NCI-H1105 treated with DMSO at 0.1 percent for 48 hours (cell line): ENCODE measurements around the gene COQ10A.
"Not testable (repeated sequence)": the region's sequence is repeated elsewhere in the genome, so short reads cannot be mapped to it uniquely, and the experiment has no call there.

Source experiments
- DNase-seq: peaks from one replicate; lab custom pipeline; 2025; lab: John Stamatoyannopoulos, UW

COQ10A gene

GRCh38 chr12:56243731-56244181 is 23.0 kb upstream of the COQ10A start:
- no peak for DNase-seq

GRCh38 chr12:56244494-56244893 is 22.2 kb upstream of the COQ10A start:
- no peak for DNase-seq

GRCh38 chr12:56247923-56248322 is 18.8 kb upstream of the COQ10A start:
- no peak for DNase-seq

- no peak for DNase-seq
Observed at GRCh38 chr12:56248711-56249110, 18.0 kb upstream of the COQ10A start.

GRCh38 chr12:56252649-56253048 is 14.1 kb upstream of the COQ10A start:
- no peak for DNase-seq

GRCh38 chr12:56253091-56253490 is 13.7 kb upstream of the COQ10A start:
- DNase-seq, result no peak

- no peak for DNase-seq
Observed at GRCh38 chr12:56255671-56256070, 11.1 kb upstream of the COQ10A start.

- no peak for DNase-seq
Observed at GRCh38 chr12:56256326-56256960, 10.3 kb upstream of the COQ10A start.

GRCh38 chr12:56257071-56257470 is 9.7 kb upstream of the COQ10A start:
- DNase-seq, result no peak

GRCh38 chr12:56257491-56258067 is 9.2 kb upstream of the COQ10A start:
- peak; percentile 7 for DNase-seq

GRCh38 chr12:56258068-56258819 is 8.5 kb upstream of the COQ10A start, which contains the start of gene ANKRD52:
ANKRD52 (minus strand) TSS chr12:56258384; CDS start chr12:56258269, 115 bp downstream.
- DNase-seq, result peak; percentile 48

GRCh38 chr12:56258820-56259183 is 7.9 kb upstream of the COQ10A start:
- no peak for DNase-seq

- DNase-seq, result no peak
Observed at GRCh38 chr12:56260380-56260779, 6.4 kb upstream of the COQ10A start.

- DNase-seq, result no peak
Observed at GRCh38 chr12:56260921-56261320, 5.8 kb upstream of the COQ10A start.

- no peak for DNase-seq
Observed at GRCh38 chr12:56261503-56262232, 5.1 kb upstream of the COQ10A start.

GRCh38 chr12:56262955-56263354 is 3.8 kb upstream of the COQ10A start:
- DNase-seq, result not testable (repeated sequence)

GRCh38 chr12:56266068-56266692 is 562 bp upstream of the COQ10A start:
- DNase-seq, result not testable (repeated sequence)

- DNase-seq, result no peak
Observed at GRCh38 chr12:56267443-56268071, 815 bp downstream of the COQ10A start.

- no peak for DNase-seq
Observed at GRCh38 chr12:56271031-56271430, 4.3 kb downstream of the COQ10A start.

- not testable (repeated sequence) for DNase-seq
Observed at GRCh38 chr12:56272468-56272867, 5.7 kb downstream of the COQ10A start.

- DNase-seq, result no peak
Observed at GRCh38 chr12:56274299-56274698, 7.6 kb downstream of the COQ10A start.

GRCh38 chr12:56278905-56279304 is 12.2 kb downstream of the COQ10A start:
- no peak for DNase-seq
